ENCODE results near the gene BIRC6.
"Not testable (repeated sequence)": the region's sequence is repeated elsewhere in the genome, so short reads cannot be mapped to it uniquely, and the experiment has no call there.

Gene BIRC6

GRCh38 chr2:32514946-32515345 is 158.1 kb downstream of the BIRC6 start:
- Mint-ChIP-seq H3K4me3 (no peak overlapping the region), H3K27ac (no peak overlapping the region), H3K9me3 (no peaks in the 10 kb centered on the region), H3K4me1 (ENCODE audit: low read depth in 2 of 2) (no peaks in the 10 kb centered on the region), H3K36me3 (ENCODE audit: insufficient read depth) (peaks cover 77% of the 10 kb centered on the region), H3K27me3 (no peaks in the 10 kb centered on the region)
- ATAC-seq (replicated peaks) (no peak), DNase-seq (no peak)

GRCh38 chr2:32516567-32516966 is 159.7 kb downstream of the BIRC6 start:
- Mint-ChIP-seq H3K9me3 (no peaks in the 10 kb centered on the region), H3K27ac (no peak overlapping the region), H3K4me3 (no peak overlapping the region), H3K27me3 (no peaks in the 10 kb centered on the region), H3K36me3 (ENCODE audit: insufficient read depth) (peaks cover 83% of the 10 kb centered on the region), H3K4me1 (ENCODE audit: low read depth in 2 of 2) (no peaks in the 10 kb centered on the region)
- no peak for DNase-seq
- no peak for ATAC-seq (replicated peaks)

- Mint-ChIP-seq H3K4me3 (no peak overlapping the region), H3K36me3 (ENCODE audit: insufficient read depth) (peaks cover 70% of the 10 kb centered on the region), H3K27ac (no peak overlapping the region), H3K4me1 (ENCODE audit: low read depth in 2 of 2) (peaks cover 0 to 7% of the 10 kb centered on the region in 2 donors), H3K27me3 (no peaks in the 10 kb centered on the region), H3K9me3 (no peaks in the 10 kb centered on the region)
- no peak for ATAC-seq (replicated peaks)
- DNase-seq = no peak
Measured at GRCh38 chr2:32522770-32523169, 165.9 kb downstream of the BIRC6 start.

- H3K36me3 Mint-ChIP-seq (ENCODE audit: insufficient read depth) = peaks cover 70% of the 10 kb centered on the region
- no peaks in the 10 kb centered on the region for H3K27me3 Mint-ChIP-seq
- H3K4me1 Mint-ChIP-seq (ENCODE audit: low read depth in 2 of 2) = peaks cover 0 to 7% of the 10 kb centered on the region in 2 donors
- H3K4me3 Mint-ChIP-seq = no peak overlapping the region
- no peak for DNase-seq
- ATAC-seq (replicated peaks) = no peak
- no peak overlapping the region for H3K27ac Mint-ChIP-seq
- H3K9me3 Mint-ChIP-seq = no peaks in the 10 kb centered on the region
Measured at GRCh38 chr2:32523686-32524085, 166.9 kb downstream of the BIRC6 start.

- no peak for DNase-seq
- no peaks in the 10 kb centered on the region for H3K9me3 Mint-ChIP-seq
- no peak overlapping the region for H3K4me3 Mint-ChIP-seq
- ATAC-seq (replicated peaks) = no peak
- H3K4me1 Mint-ChIP-seq (ENCODE audit: low read depth in 2 of 2) = peaks cover 4 to 17% of the 10 kb centered on the region in 2 donors
- H3K36me3 Mint-ChIP-seq (ENCODE audit: insufficient read depth) = peaks cover 46% of the 10 kb centered on the region
- H3K27ac Mint-ChIP-seq = peak overlapping the region in 1 of 2 donors; percentile 8
- no peaks in the 10 kb centered on the region for H3K27me3 Mint-ChIP-seq
Measured at GRCh38 chr2:32532341-32532740, 175.5 kb downstream of the BIRC6 start.

GRCh38 chr2:32532961-32533360 is 176.1 kb downstream of the BIRC6 start:
- H3K27ac Mint-ChIP-seq = peak overlapping the region in 1 of 2 donors; percentile 8

GRCh38 chr2:32534831-32535230 is 178.0 kb downstream of the BIRC6 start:
- Mint-ChIP-seq H3K27ac (no peak overlapping the region), H3K4me1 (ENCODE audit: low read depth in 2 of 2) (peaks cover 4 to 21% of the 10 kb centered on the region in 2 donors), H3K4me3 (no peak overlapping the region), H3K36me3 (ENCODE audit: insufficient read depth) (peaks cover 30% of the 10 kb centered on the region), H3K9me3 (no peaks in the 10 kb centered on the region), H3K27me3 (no peaks in the 10 kb centered on the region)
- ATAC-seq (replicated peaks) = no peak
- no peak for DNase-seq

More at GRCh38 chr2:32532961-32533360, 176.1 kb downstream of the BIRC6 start:
- Mint-ChIP-seq H3K4me1 (ENCODE audit: low read depth in 2 of 2) (peaks cover 4 to 17% of the 10 kb centered on the region in 2 donors), H3K9me3 (no peaks in the 10 kb centered on the region), H3K4me3 (no peak overlapping the region), H3K27me3 (no peaks in the 10 kb centered on the region), H3K36me3 (ENCODE audit: insufficient read depth) (peaks cover 39% of the 10 kb centered on the region)
- DNase-seq (no peak), ATAC-seq (replicated peaks) (no peak)

GRCh38 chr2:32538735-32539134 is 181.9 kb downstream of the BIRC6 start:
- peaks cover 22% of the 10 kb centered on the region for H3K36me3 Mint-ChIP-seq (ENCODE audit: insufficient read depth)
- H3K27ac Mint-ChIP-seq = peak overlapping the region in 1 of 2 donors; percentile 1
- no peaks in the 10 kb centered on the region for H3K9me3 Mint-ChIP-seq
- H3K4me3 Mint-ChIP-seq = no peak overlapping the region
- H3K4me1 Mint-ChIP-seq (ENCODE audit: low read depth in 2 of 2) = peaks cover 4 to 17% of the 10 kb centered on the region in 2 donors
- no peaks in the 10 kb centered on the region for H3K27me3 Mint-ChIP-seq
- no peak for ATAC-seq (replicated peaks)
- DNase-seq = no peak

- H3K9me3 Mint-ChIP-seq; ATAC-seq (replicated peaks); H3K4me3 Mint-ChIP-seq; H3K27ac Mint-ChIP-seq; H3K4me1 Mint-ChIP-seq (ENCODE audit: low read depth in 2 of 2); H3K27me3 Mint-ChIP-seq; DNase-seq: not testable (repeated sequence)
- peaks cover 36% of the 10 kb centered on the region for H3K36me3 Mint-ChIP-seq (ENCODE audit: insufficient read depth)
Measured at GRCh38 chr2:32552483-32552882, 195.7 kb downstream of the BIRC6 start.

GRCh38 chr2:32553829-32554432 is 197.1 kb downstream of the BIRC6 start:
- Mint-ChIP-seq H3K27ac (no peak overlapping the region), H3K27me3 (no peaks in the 10 kb centered on the region), H3K9me3 (no peaks in the 10 kb centered on the region), H3K4me1 (ENCODE audit: low read depth in 2 of 2) (peaks cover 0 to 3% of the 10 kb centered on the region in 2 donors), H3K36me3 (ENCODE audit: insufficient read depth) (peaks cover 28% of the 10 kb centered on the region), H3K4me3 (no peak overlapping the region)
- ATAC-seq (replicated peaks) = peak; percentile 65
- DNase-seq = no peak

GRCh38 chr2:32558492-32558891 is 201.7 kb downstream of the BIRC6 start:
- Mint-ChIP-seq H3K4me3 (no peak overlapping the region), H3K4me1 (ENCODE audit: low read depth in 2 of 2) (peaks cover 0 to 10% of the 10 kb centered on the region in 2 donors), H3K9me3 (no peaks in the 10 kb centered on the region), H3K27ac (peak overlapping the region in 1 of 2 donors; percentile 41), H3K27me3 (no peaks in the 10 kb centered on the region), H3K36me3 (ENCODE audit: insufficient read depth) (peaks cover 41% of the 10 kb centered on the region)
- ATAC-seq (replicated peaks) (no peak), DNase-seq (no peak)

GRCh38 chr2:32559136-32559535 is 202.3 kb downstream of the BIRC6 start:
- ATAC-seq (replicated peaks) = no peak
- peak overlapping the region; percentile 41 to 49 for H3K27ac Mint-ChIP-seq
- H3K36me3 Mint-ChIP-seq (ENCODE audit: insufficient read depth) = peaks cover 41% of the 10 kb centered on the region
- H3K9me3 Mint-ChIP-seq = no peaks in the 10 kb centered on the region
- no peak for DNase-seq
- H3K27me3 Mint-ChIP-seq = no peaks in the 10 kb centered on the region
- H3K4me3 Mint-ChIP-seq = no peak overlapping the region
- peaks cover 2 to 14% of the 10 kb centered on the region in 2 donors for H3K4me1 Mint-ChIP-seq (ENCODE audit: low read depth in 2 of 2)

GRCh38 chr2:32562906-32563305 is 206.1 kb downstream of the BIRC6 start:
- Mint-ChIP-seq H3K4me3 (no peak overlapping the region), H3K4me1 (ENCODE audit: low read depth in 2 of 2) (peaks cover 3 to 18% of the 10 kb centered on the region in 2 donors), H3K36me3 (ENCODE audit: insufficient read depth) (peaks cover 41% of the 10 kb centered on the region), H3K27ac (no peak overlapping the region), H3K9me3 (peaks cover 0 to 1% of the 10 kb centered on the region in 2 donors), H3K27me3 (no peaks in the 10 kb centered on the region)
- ATAC-seq (replicated peaks) (no peak), DNase-seq (no peak)

GRCh38 chr2:32564417-32565035 is 207.7 kb downstream of the BIRC6 start:
- H3K27me3 Mint-ChIP-seq = no peaks in the 10 kb centered on the region
- peaks cover 44% of the 10 kb centered on the region for H3K36me3 Mint-ChIP-seq (ENCODE audit: insufficient read depth)
- no peak for DNase-seq
- H3K4me3 Mint-ChIP-seq = no peak overlapping the region
- ATAC-seq (replicated peaks) = no peak
- peaks cover 3 to 18% of the 10 kb centered on the region in 2 donors for H3K4me1 Mint-ChIP-seq (ENCODE audit: low read depth in 2 of 2)
- H3K9me3 Mint-ChIP-seq = peaks cover 0 to 1% of the 10 kb centered on the region in 2 donors
- H3K27ac Mint-ChIP-seq = no peak overlapping the region

All from effector memory CD8-positive, alpha-beta T cell (primary cell).